HT-29 (cell line): ENCODE measurements around the gene C4B. TPM values are rescaled to one million over a fixed set of nuclear protein-coding genes. Genes with fewer than 3 reads are reported as not detected.
"Not testable (repeated sequence)": the region's sequence is repeated elsewhere in the genome, so short reads cannot be mapped to it uniquely, and the experiment has no call there.

ENCODE experiments used
- DNase-seq: peaks from one replicate; pipeline ENCODE4 v3.0.0-alpha.2; 2015; ENCODE audit warnings: low spot score
- total RNA-seq: library from RNA; depleted of rRNA; stranded (reverse); fragments of >200 nt; shearing (Covaris generic); gene quantifications from 2 replicates; pipeline ENCODE4 v1.2.3, GENCODE V29; 2014; rRNA removed

C4B gene
- 1.4 and 1.9 TPM in 2 replicates for total RNA-seq

- DNase-seq, result not testable (repeated sequence)
These were observed at the start of gene C4B for GRCh38 chr6:32014547-32014946. TSS of gene C4B (plus strand) at chr6:32014795. CDS start at chr6:32014846, 51 bp downstream.

GRCh38 chr6:31965700-31966099 lies 48.9 kb upstream of the C4B start:
- no peak for DNase-seq

- DNase-seq, result no peak
These were observed 48.1 kb upstream of the C4B start for GRCh38 chr6:31966506-31966905.

GRCh38 chr6:31966997-31967925 lies 47.3 kb upstream of the C4B start:
- no peak for DNase-seq

DNA sequence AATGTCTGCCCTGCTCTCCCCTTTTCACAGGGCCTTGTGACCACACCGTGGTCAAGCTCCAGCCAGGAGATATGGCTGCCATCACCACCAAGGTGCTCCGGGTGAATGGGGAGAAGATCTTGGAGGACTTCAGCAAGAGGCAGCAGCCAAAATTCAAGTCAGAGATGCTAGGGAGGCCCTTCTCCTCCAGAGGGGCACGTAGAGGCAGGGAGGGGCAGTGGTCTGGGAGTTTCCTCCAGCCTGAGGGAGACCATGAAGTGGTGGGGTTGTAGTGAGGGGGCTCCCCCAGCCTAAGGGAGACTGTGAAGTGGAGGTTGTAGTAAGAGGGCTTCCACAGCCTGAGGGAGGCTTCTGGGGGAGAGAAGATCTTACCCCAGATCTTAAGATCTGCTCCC lies 46.7 kb upstream of the C4B start:
- no peak for DNase-seq

GRCh38 chr6:31968326-31968725 lies 46.3 kb upstream of the C4B start:
- DNase-seq, result no peak

- no peak for DNase-seq
These were observed 45.5 kb upstream of the C4B start for GRCh38 chr6:31968791-31969711.

DNA sequence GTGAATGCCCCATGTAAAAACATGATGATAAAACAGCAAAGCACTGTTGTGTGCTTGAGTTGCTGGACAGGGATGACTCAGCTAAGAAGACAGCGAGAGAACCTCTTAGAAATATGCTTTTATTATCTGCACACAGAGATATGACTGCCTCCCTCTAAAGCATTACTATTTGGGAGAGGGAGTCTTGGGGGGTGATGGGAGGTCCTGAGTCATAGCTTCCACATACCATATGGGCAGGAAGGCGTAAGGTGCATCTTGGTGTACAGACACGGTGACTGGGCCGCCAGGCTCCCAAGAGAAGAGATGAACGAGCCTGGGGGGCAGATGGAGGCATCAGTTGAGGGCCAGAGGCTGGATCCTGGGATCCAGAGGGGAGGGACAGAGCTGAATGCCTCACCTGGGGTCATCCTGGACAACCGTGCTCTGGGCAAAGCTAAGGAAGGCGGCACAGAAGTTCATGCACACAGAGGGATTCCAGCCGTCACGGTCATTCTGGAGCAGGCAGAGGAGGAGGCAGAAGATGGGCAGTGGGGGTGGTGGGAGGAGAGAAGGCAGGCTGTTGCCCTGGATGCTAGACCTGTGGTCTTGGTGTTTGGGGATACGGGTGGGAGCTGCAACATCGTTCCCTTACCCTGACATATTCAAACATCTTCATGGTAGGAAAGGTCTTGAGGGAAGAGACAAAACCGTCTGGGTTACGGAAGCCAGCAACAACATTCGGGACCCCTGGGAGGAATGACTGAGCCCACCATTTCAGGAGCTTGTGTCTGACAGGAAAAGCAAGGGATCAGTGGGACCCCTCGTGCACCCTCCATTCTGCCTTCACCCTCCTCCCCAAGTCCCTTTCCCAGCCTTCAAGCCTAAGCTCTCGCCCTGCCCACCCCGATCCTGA lies 44.6 kb upstream of the C4B start:
- DNase-seq, result no peak

DNA sequence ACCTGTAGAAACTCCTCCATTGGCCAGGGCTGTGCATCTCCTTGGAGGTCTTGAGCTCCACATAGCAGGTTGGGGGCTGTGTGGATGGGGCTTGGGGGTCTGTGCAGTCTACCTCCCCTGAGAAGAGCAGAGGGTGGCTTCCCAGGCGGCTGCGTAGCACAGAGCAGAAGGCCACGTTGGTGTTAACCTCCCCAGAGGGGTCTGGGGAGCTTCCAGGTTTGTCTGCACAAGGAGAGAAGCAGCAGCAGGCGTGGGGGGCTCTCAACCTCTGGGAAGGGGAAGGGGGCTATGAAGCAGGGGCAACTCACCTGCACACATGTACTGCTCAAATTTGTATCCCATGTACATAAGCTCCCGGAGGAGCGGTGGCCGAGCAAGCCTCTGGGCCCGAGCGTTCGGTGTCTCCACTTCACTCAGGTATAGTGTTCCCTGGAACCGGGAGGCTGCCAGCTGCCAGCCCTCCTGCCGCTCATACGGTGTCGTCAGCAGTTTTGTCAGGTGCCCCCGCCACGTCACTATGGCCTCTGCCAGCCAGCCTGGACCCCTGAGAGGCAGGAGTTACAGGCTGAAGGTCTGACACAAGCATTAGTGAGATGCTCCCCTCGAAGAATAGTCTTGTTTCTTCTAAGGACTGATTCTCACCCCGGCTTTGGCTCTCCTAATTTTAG lies 43.9 kb upstream of the C4B start:
- peak; percentile 19 for DNase-seq

- no peak for DNase-seq
These were observed 43.2 kb upstream of the C4B start for GRCh38 chr6:31971279-31971992.

- DNase-seq, result peak; percentile 97
These were observed 42.4 kb upstream of the C4B start, which contains the start of gene DXO for GRCh38 chr6:31971993-31972708. TSS of gene DXO (minus strand) at chr6:31972138. CDS start at chr6:31971675, 463 bp downstream.

GRCh38 chr6:31972709-31973350 lies 41.8 kb upstream of the C4B start:
- DNase-seq, result no peak

GRCh38 chr6:31976065-31976464 lies 38.5 kb upstream of the C4B start:
- DNase-seq, result not testable (repeated sequence)

- no peak for DNase-seq
These were observed 36.7 kb upstream of the C4B start for GRCh38 chr6:31977816-31978431.

- no peak for DNase-seq
These were observed 35.8 kb upstream of the C4B start for GRCh38 chr6:31978831-31979230.

GRCh38 chr6:31979238-31979898 lies 35.2 kb upstream of the C4B start:
- DNase-seq, result no peak

DNA sequence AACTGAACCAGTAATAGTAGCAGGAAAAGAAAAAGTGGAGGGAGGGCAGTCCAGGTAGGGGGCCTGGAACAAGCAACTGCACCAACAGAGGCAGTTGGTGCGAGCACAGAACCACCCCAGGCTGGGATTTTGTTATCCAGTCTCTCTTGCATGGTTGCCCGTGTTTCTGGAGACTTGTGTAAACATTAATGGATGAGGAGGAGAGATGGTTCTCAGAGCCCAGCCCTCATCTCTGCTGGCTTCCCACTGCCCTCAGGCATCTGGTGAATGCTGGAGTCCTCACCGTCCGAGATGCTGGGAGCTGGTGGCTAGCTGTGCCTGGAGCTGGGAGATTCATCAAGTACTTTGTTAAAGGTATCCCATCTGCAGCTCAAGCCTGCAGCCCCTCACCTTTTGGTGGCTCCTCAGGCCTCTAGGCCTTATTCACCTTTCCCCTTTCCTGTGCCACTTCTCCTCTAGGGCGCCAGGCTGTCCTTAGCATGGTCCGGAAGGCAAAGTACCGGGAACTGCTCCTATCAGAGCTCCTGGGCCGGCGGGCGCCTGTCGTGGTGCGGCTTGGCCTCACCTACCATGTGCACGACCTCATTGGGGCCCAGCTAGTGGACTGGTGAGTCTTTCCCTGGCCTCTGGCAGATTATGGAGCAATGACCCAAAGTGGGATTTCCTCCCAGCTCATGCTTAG lies 34.3 kb upstream of the C4B start:
- DNase-seq, result not testable (repeated sequence)
